GM12878 (cell line): ENCODE measurements around the gene MMP11. TPM values are rescaled to one million over a fixed set of nuclear protein-coding genes. Genes with fewer than 3 reads are reported as not detected.

Source experiments
- E2F8 ChIP-seq: fragments of 450-650 bp; IDR thresholded peaks from 2 replicates; pipeline ENCODE4 v1.6.1; 2018; ENCODE audit warnings: mild to moderate bottlenecking, low read depth, moderate library complexity; ENCODE audit not compliant: partially characterized antibody
- EZH2 ChIP-seq: IDR thresholded peaks from 2 replicates; pipeline ENCODE4 v1.6.1; 2012; ENCODE audit warnings: low read depth, mild to moderate bottlenecking, control low read depth, inconsistent platforms, low read length, borderline replicate concordance; ENCODE audit not compliant: control insufficient read depth
- IKZF1 ChIP-seq: fragments of 450-650 bp; conservative IDR thresholded peaks from 2 replicates; pipeline ENCODE4 v1.6.1; 2017; ENCODE audit warnings: antibody characterized with exemption, mild to moderate bottlenecking
- MEF2B ChIP-seq: fragments of 450-650 bp; IDR thresholded peaks from 2 replicates; pipeline ENCODE4 v1.6.1; 2018; ENCODE audit warnings: mild to moderate bottlenecking, moderate library complexity; ENCODE audit not compliant: partially characterized antibody, poor library complexity, severe bottlenecking
- REST ChIP-seq: IDR thresholded peaks from 2 replicates; pipeline ENCODE4 v1.6.1; 2012; ENCODE audit warnings: mild to moderate bottlenecking, low read depth, low read length
- SRF ChIP-seq, 2 experiments: IDR thresholded peaks; 2 replicates each; pipeline ENCODE4 v1.6.1; 2011; ENCODE audit warnings: low read depth in 2 of 2, low read length in 2 of 2, mild to moderate bottlenecking in 1 of 2, moderate library complexity in 1 of 2
- STAT1 ChIP-seq: fragments of 450-650 bp; conservative IDR thresholded peaks from 2 replicates; pipeline ENCODE4 v1.6.1; 2014; ENCODE audit warnings: antibody characterized with exemption, mild to moderate bottlenecking
- ZBTB11 ChIP-seq: fragments of 450-650 bp; formaldehyde crosslinking; IDR thresholded peaks from 2 replicates; pipeline ENCODE4 v1.5.0; 2022; ENCODE audit warnings: mild to moderate bottlenecking, missing genetic modification characterization
- ZBTB33 ChIP-seq: fragments of 450-650 bp; IDR thresholded peaks from 2 replicates; pipeline ENCODE4 v1.6.1; 2017; ENCODE audit warnings: mild to moderate bottlenecking
- polyA plus RNA-seq, 11 experiments: library from polyadenylated mRNA; depleted of rRNA in 4 of 11; unstranded in 6 of 11; stranded (reverse) in 5 of 11; fragments of >200 nt; fragmentation: Nextera tagmentation in 4 of 11; fragmentation: Illumina TruSeq in 1 of 11; extraction: Ambion mirVana in 4 of 11; extraction: Trizol in 1 of 11; gene quantifications; 1 replicate in 1 of 11; 2 replicates in 10 of 11; pipeline versions ENCODE4 v1.2.1 to v1.2.3, GENCODE V29; 2011 to 2016; ENCODE audit warnings: inconsistent platforms in 2 of 11, missing spikeins in 2 of 11, low read depth in 1 of 11
- total RNA-seq, 4 experiments: library from RNA; depleted of rRNA in 3 of 4; stranded (reverse); fragments of >200 nt in 3 of 4; fragmentation: Illumina TruSeq in 1 of 4; extraction: Trizol in 1 of 4; gene quantifications; 2 replicates each; pipeline versions ENCODE4 v1.2.1 to v1.2.3, GENCODE V29; 2013 to 2021

The MMP11 gene
- total and polyA plus RNA-seq, 10 of the 15 experiments (the other 5 are each of a cell fraction or from before 2014, with no cell fraction given), result 0.03 to 1.1 (median 0.31) TPM; not detected in 2

GRCh38 chr22:23781065-23781464 is 8.4 kb downstream of the MMP11 start (continued):
- TF ChIP-seq ZBTB11 (CRISPR knock-in tag), result no peak
- TF ChIP-seq IKZF1, result no peak
- no peak for TF ChIP-seq ZBTB33
- TF ChIP-seq STAT1, result no peak
- no peak for TF ChIP-seq E2F8
- TF ChIP-seq REST, result no peak
- no peak for TF ChIP-seq SRF (IDR thresholded peaks at IDR 0.05; ENCODE audit: low read depth in 2 of 2, low read length in 2 of 2)
- no peak for TF ChIP-seq EZH2
- no peak for TF ChIP-seq MEF2B
- TF ChIP-seq, all 136 proteins: peak for 0
